Activated T-helper 2 cell treated with anti-CD3 and anti-CD28 coated beads, Interferon-gamma antibody, Interleukin-2, Interleukin-4, amounts not matched to agents 10 μg/mL and 5 μg/mL and 100 μg/mL, durations not matched to agents 14 hours and 24 hours and 36 hours (primary cell): ENCODE data around the gene PPP4R2. TPM values are rescaled to one million over a fixed set of nuclear protein-coding genes. Genes with fewer than 3 reads are reported as not detected.

Experiments
- total RNA-seq: library from RNA; stranded (reverse); gene quantifications from 2 replicates; pipeline ENCODE4 v1.2.3, GENCODE V29; 2022

PPP4R2 gene
- total RNA-seq, 1 donor from 2014 or later, result 105 TPM

Other genes with a start within 250 kb of the PPP4R2 start
- 29.0 and 31.2 TPM in 2 replicates for gene SHQ1, start 148.4 kb upstream of the PPP4R2 start, total RNA-seq
- 0.05 TPM in 1 of 2 replicates, not detected in the other for gene GXYLT2, start 108.8 kb upstream of the PPP4R2 start, total RNA-seq
- gene EBLN2, start 64.8 kb downstream of the PPP4R2 start, total RNA-seq, result 8.6 and 8.8 TPM in 2 replicates